Measurements from ENCODE around the gene PKM.

DNA sequence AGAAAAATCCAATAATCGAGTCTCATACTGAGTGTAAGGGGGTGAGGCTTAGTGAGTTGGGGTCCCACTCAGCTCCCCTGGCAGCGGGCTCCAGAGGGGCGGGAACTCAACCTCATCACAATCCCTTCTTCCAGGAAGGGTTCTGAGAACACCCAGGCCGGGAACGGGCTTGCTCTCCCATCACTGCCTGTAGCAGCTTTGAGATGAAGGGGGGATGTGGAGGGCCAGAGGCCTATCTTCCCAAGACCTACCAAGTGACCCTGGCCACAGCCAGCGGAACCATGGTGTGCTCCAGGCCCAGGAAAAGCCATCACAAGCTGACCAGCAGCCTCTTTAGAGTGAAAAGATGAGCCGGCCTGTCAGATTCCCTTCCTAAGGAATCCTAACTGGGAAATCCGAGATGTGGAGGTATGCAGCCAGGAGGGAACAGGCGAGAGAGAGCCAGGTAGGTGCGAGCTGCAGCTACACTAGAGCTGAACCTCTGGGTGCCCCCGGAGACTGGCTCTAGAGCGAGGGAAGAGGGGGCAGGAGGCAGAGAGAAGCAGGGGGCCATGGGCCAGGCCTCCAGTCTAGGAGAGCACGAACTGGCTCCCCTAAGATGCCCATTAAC, 51.9 kb downstream of the PKM start:
- TF ChIP-seq, protein P1, sequence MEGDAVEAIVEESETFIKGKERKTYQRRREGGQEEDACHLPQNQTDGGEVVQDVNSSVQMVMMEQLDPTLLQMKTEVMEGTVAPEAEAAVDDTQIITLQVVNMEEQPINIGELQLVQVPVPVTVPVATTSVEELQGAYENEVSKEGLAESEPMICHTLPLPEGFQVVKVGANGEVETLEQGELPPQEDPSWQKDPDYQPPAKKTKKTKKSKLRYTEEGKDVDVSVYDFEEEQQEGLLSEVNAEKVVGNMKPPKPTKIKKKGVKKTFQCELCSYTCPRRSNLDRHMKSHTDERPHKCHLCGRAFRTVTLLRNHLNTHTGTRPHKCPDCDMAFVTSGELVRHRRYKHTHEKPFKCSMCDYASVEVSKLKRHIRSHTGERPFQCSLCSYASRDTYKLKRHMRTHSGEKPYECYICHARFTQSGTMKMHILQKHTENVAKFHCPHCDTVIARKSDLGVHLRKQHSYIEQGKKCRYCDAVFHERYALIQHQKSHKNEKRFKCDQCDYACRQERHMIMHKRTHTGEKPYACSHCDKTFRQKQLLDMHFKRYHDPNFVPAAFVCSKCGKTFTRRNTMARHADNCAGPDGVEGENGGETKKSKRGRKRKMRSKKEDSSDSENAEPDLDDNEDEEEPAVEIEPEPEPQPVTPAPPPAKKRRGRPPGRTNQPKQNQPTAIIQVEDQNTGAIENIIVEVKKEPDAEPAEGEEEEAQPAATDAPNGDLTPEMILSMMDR (IDR thresholded peaks at IDR 0.05) = no peak
- no peak for TF ChIP-seq EP300 (IDR thresholded peaks at IDR 0.05; ENCODE audit: low read depth)
- TF ChIP-seq POLR2A (IDR thresholded peaks at IDR 0.05) = no peak

All from transverse colon (tissue), 3 donors.